Neural crest cell (in vitro differentiated cells): Measurements from ENCODE around the gene ORC6. TPM values are rescaled to one million over a fixed set of nuclear protein-coding genes. Genes with fewer than 3 reads are reported as not detected.

Experiments
- DNase-seq: peaks from one replicate; pipeline ENCODE4 v3.0.0; 2021; ENCODE audit warnings: low read depth, mixed read lengths, low spot score
- H3K27ac Mint-ChIP-seq: one replicate; pipeline ENCODE4 v1.8.0; 2021; ENCODE audit warnings: mild to moderate bottlenecking, mixed read lengths; ENCODE audit not compliant: unreplicated experiment
- H3K27me3 Mint-ChIP-seq: 2 replicates; pipeline ENCODE4 v1.8.0; 2021; ENCODE audit warnings: low read depth, mild to moderate bottlenecking, mixed read lengths
- H3K36me3 Mint-ChIP-seq: 2 replicates; pipeline ENCODE4 v1.8.0; 2021; ENCODE audit warnings: low read depth, mild to moderate bottlenecking, mixed read lengths
- H3K4me1 Mint-ChIP-seq: 2 replicates; pipeline ENCODE4 v1.8.0; 2021; ENCODE audit warnings: mixed read lengths
- H3K4me3 Mint-ChIP-seq: one replicate; pipeline ENCODE4 v1.8.0; 2021; ENCODE audit warnings: mild to moderate bottlenecking, mixed read lengths
- H3K9me3 Mint-ChIP-seq: 2 replicates; pipeline ENCODE4 v1.8.0; 2021; ENCODE audit warnings: mixed read lengths
- total RNA-seq: library from RNA; stranded (reverse); gene quantifications from 2 replicates; pipeline ENCODE4 v1.2.1, GENCODE V29; 2021
- TF ChIP-seq, protein P1 (sequence below): fragments of 200-600 bp; sonication (generic); conservative IDR thresholded peaks from 2 replicates; pipeline ENCODE4 v1.5.0; 2021; ENCODE audit warnings: antibody characterized with exemption, mild to moderate bottlenecking

Gene ORC6
- total RNA-seq, 1 donor from 2014 or later, result 96.1 TPM

DNA sequence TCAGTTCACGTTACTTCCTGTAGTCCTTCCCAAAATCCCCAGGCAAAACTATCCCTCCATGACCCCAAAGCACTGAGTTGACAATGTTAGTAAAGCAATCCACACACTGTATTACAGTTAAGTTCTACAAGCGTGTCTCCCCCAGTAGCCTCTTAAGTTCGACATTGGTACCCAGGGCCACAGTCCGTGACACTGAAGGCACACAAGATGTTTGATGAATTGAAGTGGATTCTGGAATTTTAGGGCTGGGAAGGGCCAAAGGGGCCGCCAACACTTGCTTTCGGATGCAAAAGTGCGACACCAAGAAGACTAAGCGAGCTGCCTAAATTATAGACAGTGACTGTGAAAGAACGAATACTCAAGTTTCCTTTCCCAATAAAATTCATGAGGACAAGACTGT, 2.0 kb upstream of the ORC6 start:
- H3K4me1 Mint-ChIP-seq, result peaks cover 42% of the 10 kb centered on the region
- no peaks in the 10 kb centered on the region for H3K9me3 Mint-ChIP-seq
- no peaks in the 10 kb centered on the region for H3K27me3 Mint-ChIP-seq

GRCh38 chr16:46688101-46688653, 1.3 kb upstream of the ORC6 start:
- Mint-ChIP-seq H3K27ac (peak overlapping the region; percentile 93), H3K4me3 (no peak overlapping the region), H3K27me3 (no peaks in the 10 kb centered on the region), H3K4me1 (peaks cover 42% of the 10 kb centered on the region), H3K9me3 (no peaks in the 10 kb centered on the region), H3K36me3 (peaks cover 4% of the 10 kb centered on the region)
- TF ChIP-seq, protein P1, sequence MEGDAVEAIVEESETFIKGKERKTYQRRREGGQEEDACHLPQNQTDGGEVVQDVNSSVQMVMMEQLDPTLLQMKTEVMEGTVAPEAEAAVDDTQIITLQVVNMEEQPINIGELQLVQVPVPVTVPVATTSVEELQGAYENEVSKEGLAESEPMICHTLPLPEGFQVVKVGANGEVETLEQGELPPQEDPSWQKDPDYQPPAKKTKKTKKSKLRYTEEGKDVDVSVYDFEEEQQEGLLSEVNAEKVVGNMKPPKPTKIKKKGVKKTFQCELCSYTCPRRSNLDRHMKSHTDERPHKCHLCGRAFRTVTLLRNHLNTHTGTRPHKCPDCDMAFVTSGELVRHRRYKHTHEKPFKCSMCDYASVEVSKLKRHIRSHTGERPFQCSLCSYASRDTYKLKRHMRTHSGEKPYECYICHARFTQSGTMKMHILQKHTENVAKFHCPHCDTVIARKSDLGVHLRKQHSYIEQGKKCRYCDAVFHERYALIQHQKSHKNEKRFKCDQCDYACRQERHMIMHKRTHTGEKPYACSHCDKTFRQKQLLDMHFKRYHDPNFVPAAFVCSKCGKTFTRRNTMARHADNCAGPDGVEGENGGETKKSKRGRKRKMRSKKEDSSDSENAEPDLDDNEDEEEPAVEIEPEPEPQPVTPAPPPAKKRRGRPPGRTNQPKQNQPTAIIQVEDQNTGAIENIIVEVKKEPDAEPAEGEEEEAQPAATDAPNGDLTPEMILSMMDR, result no peak
- no peak for DNase-seq

More for the DNA sequence above, 2.0 kb upstream of the ORC6 start:
- H3K27ac Mint-ChIP-seq, result no peak overlapping the region
- H3K36me3 Mint-ChIP-seq, result peaks cover 3% of the 10 kb centered on the region
- TF ChIP-seq, protein P1, result no peak
- no peak overlapping the region for H3K4me3 Mint-ChIP-seq
- no peak for DNase-seq

- Mint-ChIP-seq H3K27ac (peak within 1 kb of the TSS; percentile 93), H3K27me3 (no peaks in the 10 kb centered on the region), H3K9me3 (no peaks in the 10 kb centered on the region), H3K36me3 (peaks cover 4% of the 10 kb centered on the region), H3K4me1 (peaks cover 42% of the 10 kb centered on the region), H3K4me3 (no peak within 1 kb of the TSS)
- TF ChIP-seq, protein P1, result peak; percentile 53
- peak; percentile 99 for DNase-seq
These were observed 650 bp upstream of the ORC6 start, which contains the start of gene VPS35 for GRCh38 chr16:46688654-46689364. TSS of gene VPS35 (minus strand) at chr16:46689178. CDS start at chr16:46689133, 45 bp downstream.

GRCh38 chr16:46690281-46691178, 1.1 kb downstream of the ORC6 start:
- Mint-ChIP-seq H3K27ac (no peak overlapping the region), H3K36me3 (peaks cover 13% of the 10 kb centered on the region), H3K4me1 (peaks cover 37% of the 10 kb centered on the region), H3K27me3 (no peaks in the 10 kb centered on the region), H3K4me3 (no peak overlapping the region), H3K9me3 (no peaks in the 10 kb centered on the region)
- DNase-seq, result no peak
- TF ChIP-seq, protein P1, result peak; percentile 8

DNA sequence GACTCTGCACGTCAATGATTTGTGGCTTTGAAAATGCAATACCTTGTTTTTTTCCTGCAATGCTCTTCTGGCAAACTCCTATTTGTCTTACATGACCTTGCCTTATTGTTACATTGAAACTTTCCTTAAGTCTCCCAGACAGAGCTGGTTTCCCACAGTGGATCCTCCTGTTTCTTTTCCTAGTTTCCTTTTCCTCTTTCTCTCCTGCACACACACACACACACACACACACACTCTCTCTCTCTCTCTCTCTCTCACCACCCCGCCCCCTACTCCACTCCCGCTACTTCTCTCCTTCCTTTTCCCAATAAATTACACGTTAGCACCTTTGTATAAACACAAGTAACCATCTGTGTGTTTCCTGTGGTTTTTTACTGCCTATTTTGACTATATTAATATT, 2.3 kb downstream of the ORC6 start:
- H3K9me3 Mint-ChIP-seq, result no peaks in the 10 kb centered on the region
- TF ChIP-seq, protein P1, result no peak
- peaks cover 18% of the 10 kb centered on the region for H3K36me3 Mint-ChIP-seq
- H3K27me3 Mint-ChIP-seq, result no peaks in the 10 kb centered on the region
- H3K4me3 Mint-ChIP-seq, result no peak overlapping the region
- peaks cover 35% of the 10 kb centered on the region for H3K4me1 Mint-ChIP-seq
- DNase-seq, result no peak
- no peak overlapping the region for H3K27ac Mint-ChIP-seq
